ENCODE results near the gene FYN. TPM values are rescaled to one million over a fixed set of nuclear protein-coding genes. Genes with fewer than 3 reads are reported as not detected.
A peak's percentile ranks its signal among the peaks of the same experiment; 100 is the strongest.

The FYN gene
- total RNA-seq, 4 donors from 2014 or later, result 37.8 to 65.8 (median 53.8) TPM

- intact Hi-C loops (cut with DNase I), result no loop called here
- H3K4me1 ChIP-seq, result peaks cover 15 to 37% (median 35%) of the 10 kb centered on the region in 4 donors
Measured at GRCh38 chr6:111780393-111780792, 92.9 kb downstream of the FYN start.

GRCh38 chr6:111779660-111780059 is 93.6 kb downstream of the FYN start:
- WGBS, result 100% methylated on average over 2 of the region's 2 CpGs
- TF ChIP-seq EP300 (IDR thresholded peaks at IDR 0.05) (no peak), POLR2AphosphoS5 (IDR thresholded peaks at IDR 0.05) (no peak), POLR2A (IDR thresholded peaks at IDR 0.05; ENCODE audit: low read depth) (no peak), CTCF (IDR thresholded peaks at IDR 0.05) (no peak)
- Histone ChIP-seq H3K4me3 (no peak overlapping the region), H3K36me3 (no peaks in the 10 kb centered on the region), H3K27ac (replicated peaks in 1 of 4) (no peak overlapping the region), H3K27me3 (no peaks in the 10 kb centered on the region), H3K4me1 (peaks cover 10 to 36% (median 33%) of the 10 kb centered on the region in 4 donors), H3K9me3 (no peaks in the 10 kb centered on the region)
- intact Hi-C loops (cut with DNase I), result no loop called here
- DNase-seq (ENCODE audit: extremely low spot score), result no peak

More at GRCh38 chr6:111780393-111780792, 92.9 kb downstream of the FYN start:
- DNase-seq (ENCODE audit: extremely low spot score), result no peak
- no peaks in the 10 kb centered on the region for H3K36me3 ChIP-seq
- TF ChIP-seq CTCF (IDR thresholded peaks at IDR 0.05) (no peak), EP300 (IDR thresholded peaks at IDR 0.05) (no peak), POLR2AphosphoS5 (IDR thresholded peaks at IDR 0.05) (no peak), POLR2A (IDR thresholded peaks at IDR 0.05; ENCODE audit: low read depth) (no peak)
- H3K27me3 ChIP-seq, result no peaks in the 10 kb centered on the region
- no peak overlapping the region for H3K27ac ChIP-seq (replicated peaks in 1 of 4)
- 95% methylated on average over 5 of the region's 5 CpGs for WGBS
- H3K9me3 ChIP-seq, result no peaks in the 10 kb centered on the region
- H3K4me3 ChIP-seq, result no peak overlapping the region

- Histone ChIP-seq H3K4me1 (peaks cover 3 to 38% (median 32%) of the 10 kb centered on the region in 4 donors), H3K36me3 (no peaks in the 10 kb centered on the region)
Measured at GRCh38 chr6:111779031-111779430, 94.2 kb downstream of the FYN start.

GRCh38 chr6:111777357-111777756 is 95.9 kb downstream of the FYN start:
- H3K4me3 ChIP-seq, result no peak overlapping the region
- H3K27me3 ChIP-seq, result no peaks in the 10 kb centered on the region
- H3K27ac ChIP-seq (replicated peaks in 1 of 4), result peak overlapping the region in 1 of 4 donors; percentile 10
- no peaks in the 10 kb centered on the region for H3K36me3 ChIP-seq
- H3K9me3 ChIP-seq, result no peaks in the 10 kb centered on the region
- TF ChIP-seq POLR2A (IDR thresholded peaks at IDR 0.05; ENCODE audit: low read depth) (no peak), EP300 (IDR thresholded peaks at IDR 0.05) (no peak), POLR2AphosphoS5 (IDR thresholded peaks at IDR 0.05) (no peak), CTCF (IDR thresholded peaks at IDR 0.05) (no peak)
- intact Hi-C loops (cut with DNase I), result no loop called here
- peaks cover 0 to 26% (median 18%) of the 10 kb centered on the region in 4 donors for H3K4me1 ChIP-seq
- WGBS, result 84% methylated on average over 6 of the region's 6 CpGs
- no peak for DNase-seq (ENCODE audit: extremely low spot score)

More at GRCh38 chr6:111779031-111779430, 94.2 kb downstream of the FYN start:
- Histone ChIP-seq H3K9me3 (no peaks in the 10 kb centered on the region), H3K27me3 (no peaks in the 10 kb centered on the region), H3K27ac (replicated peaks in 1 of 4) (no peak overlapping the region), H3K4me3 (no peak overlapping the region)
- intact Hi-C loops (cut with DNase I), result no loop called here
- TF ChIP-seq EP300 (IDR thresholded peaks at IDR 0.05) (no peak), CTCF (IDR thresholded peaks at IDR 0.05) (no peak), POLR2A (IDR thresholded peaks at IDR 0.05; ENCODE audit: low read depth) (no peak), POLR2AphosphoS5 (IDR thresholded peaks at IDR 0.05) (no peak)
- no peak for DNase-seq (ENCODE audit: extremely low spot score)
- WGBS, result 94% methylated on average over 3 of the region's 3 CpGs

All from esophagus muscularis mucosa (tissue), 4 donors.